C4-2B (cell line): ENCODE data around the gene KCNMA1.

Experiments
- CTCF ChIP-seq: fragments of 450-650 bp; conservative IDR thresholded peaks from 2 replicates; pipeline ENCODE4 v1.5.1; 2017; ENCODE audit warnings: mild to moderate bottlenecking
- ZFX ChIP-seq: fragments of 450-650 bp; IDR thresholded peaks from 2 replicates; pipeline ENCODE4 v1.6.1; 2017

DNA sequence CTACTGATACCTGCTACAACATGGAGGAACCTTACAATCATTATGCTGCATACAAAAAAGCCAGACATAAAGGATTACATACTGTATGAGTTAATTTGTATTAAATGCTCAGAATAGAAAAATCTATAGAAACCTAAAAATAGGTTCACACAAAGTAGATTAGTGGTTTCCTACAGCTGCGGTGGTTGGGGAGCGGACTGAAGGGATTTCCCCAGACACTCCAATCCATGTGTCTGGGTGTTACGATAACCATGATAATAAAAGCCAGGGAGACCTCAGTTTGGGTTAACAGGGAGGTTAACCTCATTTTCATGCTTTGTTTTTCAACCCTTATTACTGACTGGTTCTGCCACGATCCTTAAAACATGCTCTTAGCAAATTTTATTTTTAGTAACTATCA lies 355.9 kb downstream of the KCNMA1 start:
- TF ChIP-seq CTCF (no peak), ZFX (no peak)
